ENCODE data around the gene PTPRD. TPM values are rescaled to one million over a fixed set of nuclear protein-coding genes. Genes with fewer than 3 reads are reported as not detected.

The PTPRD gene
- total and polyA plus RNA-seq, 2 donors (not counting 1 experiment from before 2014, with no cell fraction given): 0.35 to 4.8 TPM

- no peak overlapping the region for H3K4me3 ChIP-seq (replicated peaks in 1 of 4; ENCODE audit: control extremely low read depth in 1 of 4, insufficient read depth in 1 of 4, low read depth in 3 of 4, low read length in 4 of 4)
- no peaks in the 10 kb centered on the region for H3K79me2 ChIP-seq (ENCODE audit: control insufficient read depth, insufficient read depth, low read length)
- TF ChIP-seq CTCF (conservative IDR thresholded peaks at IDR 0.05 in 1 of 2, IDR thresholded peaks at IDR 0.05 in 1 of 2; ENCODE audit: low read depth in 1 of 2, low read length in 2 of 2): no peak
- no peaks in the 10 kb centered on the region for H3K36me3 ChIP-seq (ENCODE audit: control insufficient read depth, insufficient read depth, low read length)
- DNase-seq (ENCODE audit: low read depth in 2 of 2): no peak
- no peaks in the 10 kb centered on the region for H3K9me3 ChIP-seq (ENCODE audit: control insufficient read depth, insufficient read depth, low read depth, low read length)
- no peak overlapping the region for H3K4me2 ChIP-seq (ENCODE audit: extremely low read depth, insufficient read depth, low read length)
- no peaks in the 10 kb centered on the region for H4K20me1 ChIP-seq (ENCODE audit: control insufficient read depth, extremely low read depth, insufficient read depth, low read length)
- no peak overlapping the region for H3K9ac ChIP-seq (ENCODE audit: insufficient read depth, low read length)
- H3K27me3 ChIP-seq (ENCODE audit: control insufficient read depth, insufficient read depth, low read length): no peaks in the 10 kb centered on the region
- no peaks in the 10 kb centered on the region for H3K4me1 ChIP-seq (ENCODE audit: control insufficient read depth, extremely low read depth, insufficient read depth, low read length)
- no peak overlapping the region for H3K27ac ChIP-seq (ENCODE audit: insufficient read depth, low read length)
- no peak overlapping the region for H2AFZ ChIP-seq (ENCODE audit: low read length)
These were observed 38.2 kb upstream of the PTPRD start for GRCh38 chr9:10651012-10651411.

GRCh38 chr9:10649076-10649475, 36.3 kb upstream of the PTPRD start:
- no peak for DNase-seq (ENCODE audit: low read depth in 2 of 2)
- no peak overlapping the region for H3K9ac ChIP-seq (ENCODE audit: insufficient read depth, low read length)
- no peak overlapping the region for H2AFZ ChIP-seq (ENCODE audit: low read length)
- no peak overlapping the region for H3K4me3 ChIP-seq (replicated peaks in 1 of 4; ENCODE audit: control extremely low read depth in 1 of 4, insufficient read depth in 1 of 4, low read depth in 3 of 4, low read length in 4 of 4)
- no peaks in the 10 kb centered on the region for H3K79me2 ChIP-seq (ENCODE audit: control insufficient read depth, insufficient read depth, low read length)
- H3K4me2 ChIP-seq (ENCODE audit: extremely low read depth, insufficient read depth, low read length): no peak overlapping the region
- H3K4me1 ChIP-seq (ENCODE audit: control insufficient read depth, extremely low read depth, insufficient read depth, low read length): no peaks in the 10 kb centered on the region
- no peaks in the 10 kb centered on the region for H4K20me1 ChIP-seq (ENCODE audit: control insufficient read depth, extremely low read depth, insufficient read depth, low read length)
- H3K27me3 ChIP-seq (ENCODE audit: control insufficient read depth, insufficient read depth, low read length): no peaks in the 10 kb centered on the region
- no peaks in the 10 kb centered on the region for H3K9me3 ChIP-seq (ENCODE audit: control insufficient read depth, insufficient read depth, low read depth, low read length)
- no peaks in the 10 kb centered on the region for H3K36me3 ChIP-seq (ENCODE audit: control insufficient read depth, insufficient read depth, low read length)
- H3K27ac ChIP-seq (ENCODE audit: insufficient read depth, low read length): no peak overlapping the region
- no peak for TF ChIP-seq EZH2 (IDR thresholded peaks at IDR 0.05; ENCODE audit: low read length, missing control alignments)
- TF ChIP-seq CTCF (conservative IDR thresholded peaks at IDR 0.05 in 1 of 2, IDR thresholded peaks at IDR 0.05 in 1 of 2; ENCODE audit: low read depth in 1 of 2, low read length in 2 of 2): no peak

GRCh38 chr9:10633785-10634184, 21.0 kb upstream of the PTPRD start:
- H2AFZ ChIP-seq (ENCODE audit: low read length): no peak overlapping the region
- no peak for DNase-seq (ENCODE audit: low read depth in 2 of 2)
- no peak overlapping the region for H3K4me3 ChIP-seq (replicated peaks in 1 of 4; ENCODE audit: control extremely low read depth in 1 of 4, insufficient read depth in 1 of 4, low read depth in 3 of 4, low read length in 4 of 4)
- TF ChIP-seq CTCF (conservative IDR thresholded peaks at IDR 0.05 in 1 of 2, IDR thresholded peaks at IDR 0.05 in 1 of 2; ENCODE audit: low read depth in 1 of 2, low read length in 2 of 2) (no peak), EZH2 (IDR thresholded peaks at IDR 0.05; ENCODE audit: low read length, missing control alignments) (no peak)
- H3K9me3 ChIP-seq (ENCODE audit: control insufficient read depth, insufficient read depth, low read depth, low read length): no peaks in the 10 kb centered on the region
- H3K27me3 ChIP-seq (ENCODE audit: control insufficient read depth, insufficient read depth, low read length): no peaks in the 10 kb centered on the region
- H3K4me1 ChIP-seq (ENCODE audit: control insufficient read depth, extremely low read depth, insufficient read depth, low read length): no peaks in the 10 kb centered on the region
- no peaks in the 10 kb centered on the region for H4K20me1 ChIP-seq (ENCODE audit: control insufficient read depth, extremely low read depth, insufficient read depth, low read length)
- no peak overlapping the region for H3K9ac ChIP-seq (ENCODE audit: insufficient read depth, low read length)
- no peaks in the 10 kb centered on the region for H3K36me3 ChIP-seq (ENCODE audit: control insufficient read depth, insufficient read depth, low read length)
- no peak overlapping the region for H3K27ac ChIP-seq (ENCODE audit: insufficient read depth, low read length)
- no peaks in the 10 kb centered on the region for H3K79me2 ChIP-seq (ENCODE audit: control insufficient read depth, insufficient read depth, low read length)
- H3K4me2 ChIP-seq (ENCODE audit: extremely low read depth, insufficient read depth, low read length): no peak overlapping the region

Data from fibroblast of lung (primary cell).